GM19455 (cell line): ENCODE results near the gene BCL2L12.
"Not testable (repeated sequence)": the region's sequence is repeated elsewhere in the genome, so short reads cannot be mapped to it uniquely, and the experiment has no call there.

Experiments used
- ATAC-seq: cut with Tn5 transposase; IDR thresholded peaks from one replicate; pipeline ENCODE4 v1.9.1; 2021; ENCODE audit not compliant: unreplicated experiment

The BCL2L12 gene

GRCh38 chr19:49704888-49705642, 39.3 kb downstream of the BCL2L12 start:
- ATAC-seq: no peak

- ATAC-seq: no peak
These were observed 40.2 kb downstream of the BCL2L12 start for GRCh38 chr19:49705919-49706318.

GRCh38 chr19:49710372-49710951, 44.7 kb downstream of the BCL2L12 start:
- ATAC-seq: no peak

- ATAC-seq: no peak
These were observed 46.7 kb downstream of the BCL2L12 start for GRCh38 chr19:49712397-49712859.

- ATAC-seq: no peak
These were observed 47.6 kb downstream of the BCL2L12 start for GRCh38 chr19:49713236-49713845.

- ATAC-seq: no peak
These were observed 50.4 kb downstream of the BCL2L12 start for GRCh38 chr19:49716154-49716553.

GRCh38 chr19:49718511-49718910, 52.8 kb downstream of the BCL2L12 start:
- ATAC-seq: no peak

GRCh38 chr19:49718991-49719390, 53.3 kb downstream of the BCL2L12 start:
- ATAC-seq: no peak

- ATAC-seq: not testable (repeated sequence)
These were observed 53.7 kb downstream of the BCL2L12 start for GRCh38 chr19:49719420-49719819.
